Measurements from ENCODE around the gene CEP295NL.
"Not testable (repeated sequence)": the region's sequence is repeated elsewhere in the genome, so short reads cannot be mapped to it uniquely, and the experiment has no call there.

CEP295NL gene

DNA sequence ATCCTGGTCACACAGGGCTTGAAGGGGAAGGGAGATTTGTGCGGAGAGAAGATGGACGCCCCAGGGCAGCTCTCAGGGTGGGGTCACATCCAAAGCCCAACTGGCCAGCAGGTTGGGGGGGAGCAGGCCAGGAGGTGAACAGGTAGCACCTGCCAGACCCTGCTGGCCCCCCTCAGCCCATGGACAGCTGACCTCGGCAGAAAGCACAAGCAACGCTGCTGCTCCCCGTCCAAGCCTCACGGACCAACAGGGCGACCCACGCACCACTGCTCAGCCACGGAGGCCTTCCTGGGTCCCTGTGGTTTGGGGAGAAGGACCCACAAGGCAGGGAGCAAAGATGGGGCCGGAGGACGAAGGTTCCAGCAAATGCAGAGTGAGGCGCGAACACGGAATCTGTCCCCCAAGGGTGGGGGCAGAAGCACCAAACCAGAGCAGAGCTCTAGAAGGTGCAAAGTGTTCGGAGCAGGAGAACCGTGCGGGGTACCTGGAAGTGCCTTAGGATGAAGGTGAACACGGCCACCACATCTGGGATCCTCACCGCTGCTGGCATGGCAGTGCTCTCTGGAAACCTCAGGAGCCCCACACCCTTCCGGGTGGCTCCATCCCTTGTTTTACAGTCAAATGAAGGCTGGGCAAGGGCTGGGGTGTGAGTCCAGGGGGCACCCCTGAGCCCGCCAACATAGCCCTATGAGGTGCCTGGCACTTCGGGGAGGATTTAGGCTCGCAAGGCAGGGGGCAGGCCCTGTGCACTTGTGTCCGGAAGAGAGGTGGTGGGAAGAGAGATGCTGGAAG lies 17.9 kb downstream of the CEP295NL start:
- no peak for DNase-seq

DNA sequence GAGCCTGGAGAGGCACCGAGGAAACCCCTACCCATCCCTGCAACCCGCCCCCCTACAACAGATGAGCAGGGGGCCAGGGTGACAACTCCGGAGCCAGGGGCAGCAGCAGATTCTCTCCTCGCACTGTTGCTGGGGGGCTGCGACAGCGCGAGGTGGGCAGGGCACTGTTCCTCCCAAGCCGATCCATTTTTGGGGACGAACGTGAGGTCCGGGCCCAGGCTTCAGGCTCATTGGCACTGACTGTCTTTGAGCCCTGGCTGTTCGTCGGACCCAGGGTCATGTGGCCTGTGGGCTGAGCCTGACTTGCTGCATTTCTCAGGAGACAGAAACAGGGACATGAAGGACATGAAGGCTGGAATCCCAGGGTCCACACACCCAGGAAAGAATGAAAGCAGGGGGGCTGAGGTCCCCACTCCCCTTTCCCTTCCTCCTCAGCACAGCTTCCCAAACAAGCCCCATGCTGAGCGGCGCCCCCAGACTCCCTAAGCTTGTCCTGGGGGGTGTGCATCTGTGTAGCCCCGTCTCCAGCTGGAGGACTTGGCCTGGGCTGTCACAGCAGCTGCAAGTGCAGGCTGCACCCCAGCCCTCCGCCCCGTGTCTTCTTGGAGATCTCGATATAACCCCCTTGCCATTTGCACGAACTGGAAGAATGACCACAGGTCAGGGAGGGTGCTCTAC lies 18.7 kb downstream of the CEP295NL start:
- DNase-seq = no peak

DNA sequence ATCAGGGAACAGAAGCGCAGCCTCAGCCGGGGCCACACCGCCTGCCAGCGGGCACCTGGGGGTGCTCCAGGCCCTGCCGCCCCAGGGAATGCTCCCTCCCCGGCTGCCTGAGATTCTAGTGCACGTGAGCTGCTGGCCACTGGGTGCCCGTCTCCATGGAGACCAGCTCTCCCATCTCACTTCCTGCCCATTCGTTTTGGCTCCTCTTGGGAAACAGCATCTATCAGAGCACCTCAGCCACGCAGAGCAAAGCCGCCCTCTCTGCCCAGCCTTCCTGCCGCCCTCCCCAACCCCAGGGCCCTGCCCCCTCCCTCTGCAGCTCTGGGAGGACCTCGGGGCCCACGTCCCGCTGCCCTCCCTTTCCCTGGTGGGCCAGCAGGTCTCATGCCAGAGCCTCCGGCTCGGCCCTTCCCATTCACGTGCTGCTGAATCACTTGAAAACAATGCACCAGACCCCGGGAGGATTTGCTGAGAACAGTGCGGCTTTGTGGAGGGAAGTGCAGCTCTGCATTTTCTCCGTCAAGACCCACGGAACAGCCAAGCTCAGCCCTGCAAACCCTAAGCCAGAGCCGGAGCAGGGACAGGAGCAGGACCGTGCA lies 19.4 kb downstream of the CEP295NL start:
- peak; percentile 65 for DNase-seq

DNA sequence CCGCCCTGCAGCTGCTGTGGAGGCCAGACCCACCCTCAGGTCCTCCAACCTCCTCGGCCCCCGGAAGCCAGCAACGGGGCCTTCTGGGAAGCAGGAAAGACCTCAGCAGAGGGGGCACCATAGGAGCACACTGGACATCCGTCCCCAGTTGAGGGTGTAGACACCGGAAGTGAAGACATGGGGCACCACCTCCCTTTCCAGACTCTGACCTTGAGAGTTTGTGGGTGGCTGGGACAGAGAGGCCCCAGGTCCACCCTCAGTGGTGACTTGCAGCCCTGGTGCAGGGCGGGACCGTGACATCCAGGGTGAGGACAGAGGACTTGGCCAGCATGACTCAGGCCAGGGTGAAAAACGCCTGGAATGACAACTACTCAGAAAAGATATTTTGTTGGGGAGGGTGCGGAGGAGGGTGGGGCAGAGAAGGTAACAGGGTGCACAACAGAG lies 19.9 kb downstream of the CEP295NL start:
- DNase-seq = peak; percentile 84

DNA sequence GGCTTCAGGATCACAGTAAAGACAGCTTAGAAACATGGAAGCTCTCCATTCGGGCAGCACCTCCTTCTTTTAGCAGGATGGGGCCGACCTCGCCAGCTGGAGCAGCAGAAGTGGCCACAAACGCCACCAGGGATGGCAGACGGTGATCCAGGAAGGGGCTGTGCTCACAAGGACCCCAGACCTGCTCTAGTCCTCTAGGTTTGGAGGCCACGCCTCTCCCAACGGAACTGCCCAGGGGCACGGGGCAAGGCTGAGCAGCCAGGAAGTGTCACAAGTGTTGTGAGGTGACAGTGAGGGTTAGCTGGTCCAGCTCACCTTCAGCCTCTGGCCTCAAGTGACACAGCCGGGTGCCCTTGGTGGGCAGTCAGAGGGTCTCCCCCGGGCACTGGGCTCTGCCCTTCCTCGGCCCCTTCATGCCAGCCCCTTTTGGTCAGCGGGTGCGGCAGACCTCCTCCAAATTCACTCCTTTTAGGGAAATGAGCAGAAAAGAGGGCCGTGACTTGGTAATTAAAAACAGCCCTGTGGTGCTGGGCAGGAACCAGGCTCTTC lies 20.4 kb downstream of the CEP295NL start:
- DNase-seq = peak; percentile 66

DNA sequence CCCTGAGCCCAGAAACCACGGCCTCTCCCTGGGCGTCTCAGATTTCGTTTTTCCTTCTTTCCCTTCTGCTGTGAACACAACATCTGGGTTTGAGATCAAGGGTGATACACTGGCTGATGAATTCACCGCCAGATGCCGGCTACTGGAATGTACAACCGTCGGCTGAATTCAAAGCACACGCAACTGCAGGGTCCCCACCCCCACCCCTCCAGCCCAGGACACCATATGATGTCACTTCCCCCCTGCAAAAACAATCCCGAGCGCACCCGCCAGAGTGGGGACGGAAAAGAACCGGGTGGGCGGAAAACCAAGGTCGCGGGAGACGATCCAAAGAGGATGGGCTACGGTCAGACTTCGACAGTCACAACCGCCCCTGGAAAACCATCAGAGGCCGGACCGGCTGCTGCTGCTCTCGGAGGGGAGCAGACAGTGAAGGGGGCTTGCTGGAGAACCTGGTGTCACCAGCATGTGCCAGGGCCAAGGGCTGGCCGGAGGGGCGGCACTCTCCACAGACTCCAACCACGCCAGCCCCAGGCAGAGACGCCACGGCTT lies 23.3 kb downstream of the CEP295NL start:
- DNase-seq = peak; percentile 75

DNA sequence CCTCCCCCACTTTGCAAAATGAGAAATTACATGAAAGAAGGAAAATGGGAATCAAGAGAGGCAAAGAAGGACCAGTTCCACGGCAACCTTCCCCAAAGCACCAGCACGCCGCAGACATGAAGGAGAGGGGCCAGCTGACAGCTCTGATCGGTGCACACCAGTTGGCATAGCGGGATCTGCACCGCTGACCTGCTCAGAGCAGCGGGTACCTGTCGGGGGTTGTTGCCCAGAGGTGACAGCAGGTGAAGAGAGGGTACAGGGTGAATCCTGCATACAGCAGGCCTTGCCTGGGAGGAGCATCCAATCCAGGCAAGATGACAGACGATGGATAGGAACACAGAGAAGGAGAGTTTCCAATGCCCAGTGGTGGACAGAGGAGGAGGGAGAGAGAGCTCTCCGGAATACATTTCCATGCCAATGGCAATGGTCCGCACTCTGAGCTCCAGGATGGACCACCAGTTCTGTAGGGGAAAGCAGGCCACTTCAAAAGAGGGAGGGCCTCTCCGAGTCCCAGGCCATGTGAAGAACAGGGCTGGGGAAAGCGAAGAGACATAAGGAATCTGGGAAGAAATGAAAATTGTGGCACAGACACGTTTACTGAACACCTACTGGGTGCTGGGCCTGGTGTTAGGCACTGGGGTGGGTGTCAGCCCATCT lies 24.0 kb downstream of the CEP295NL start:
- no peak for DNase-seq

DNA sequence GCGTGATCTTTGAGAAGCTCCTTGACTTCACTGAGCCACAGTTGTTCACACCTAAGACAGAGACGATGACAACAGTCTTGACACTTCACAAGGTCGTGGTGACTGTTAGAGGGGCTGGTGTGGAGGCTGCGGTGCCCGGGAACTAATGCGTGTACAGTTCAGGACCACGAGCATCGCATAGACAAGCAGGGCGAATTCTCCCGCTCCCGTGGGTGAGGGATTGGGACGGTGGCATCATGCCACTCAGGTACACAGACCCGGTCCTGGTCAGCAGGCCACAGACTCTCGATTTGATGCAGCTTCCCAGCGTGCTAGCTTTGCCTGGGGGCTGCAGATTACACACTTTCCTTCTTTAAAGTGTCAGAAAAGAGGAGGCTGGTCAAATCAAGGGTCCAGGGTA lies 24.7 kb downstream of the CEP295NL start:
- no peak for DNase-seq

DNA sequence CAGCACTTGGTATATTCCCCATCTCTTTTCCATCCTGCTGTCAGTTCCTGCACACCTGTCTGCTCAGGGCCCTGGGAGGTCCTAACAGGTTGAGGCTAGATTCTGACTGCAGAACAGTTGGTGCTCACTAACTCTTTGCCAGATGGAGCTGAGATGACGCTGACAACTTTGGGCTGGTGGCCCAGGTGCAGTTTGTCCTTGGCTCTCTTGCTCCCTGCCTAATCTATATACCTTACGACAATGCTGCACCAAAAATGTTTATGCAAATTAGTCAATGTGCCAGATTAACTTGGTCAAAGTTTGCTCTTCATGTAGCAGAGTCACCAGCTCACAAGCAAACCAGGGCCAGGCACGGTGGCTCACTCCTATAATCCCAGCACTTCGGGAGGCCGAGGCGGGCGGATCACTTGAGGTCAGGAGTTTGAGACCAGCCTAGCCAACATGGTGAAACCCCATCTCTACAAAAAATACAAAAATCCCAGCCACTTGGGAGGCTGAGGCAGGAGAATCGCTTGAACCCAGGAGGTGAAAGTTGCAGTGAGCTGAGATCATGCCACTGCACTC lies 26.0 kb downstream of the CEP295NL start:
- DNase-seq = not testable (repeated sequence)

DNA sequence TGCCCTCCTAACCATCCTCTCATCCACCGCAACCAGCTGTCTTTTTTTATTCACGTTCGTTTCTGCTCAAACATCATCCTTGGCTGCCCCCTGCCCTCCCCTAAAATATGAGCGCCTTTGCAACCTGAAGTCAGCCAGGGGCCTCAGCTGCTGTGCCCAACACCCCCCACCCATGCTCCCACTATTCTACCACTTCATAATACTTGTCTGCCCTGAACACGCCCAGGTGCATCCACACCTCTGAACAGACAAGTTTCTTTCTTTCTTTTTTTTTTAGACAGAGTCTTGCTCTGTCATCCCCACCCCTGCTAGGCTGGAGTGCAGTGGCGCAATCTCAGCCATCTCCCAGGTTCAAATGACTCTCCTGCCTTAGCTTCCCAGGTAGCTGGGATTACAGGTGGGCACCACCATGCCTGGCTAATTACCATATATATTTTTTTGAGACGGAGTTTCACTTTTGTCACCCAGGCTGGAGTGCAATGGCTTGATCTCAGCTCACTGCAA lies 26.9 kb downstream of the CEP295NL start:
- DNase-seq = no peak

DNA sequence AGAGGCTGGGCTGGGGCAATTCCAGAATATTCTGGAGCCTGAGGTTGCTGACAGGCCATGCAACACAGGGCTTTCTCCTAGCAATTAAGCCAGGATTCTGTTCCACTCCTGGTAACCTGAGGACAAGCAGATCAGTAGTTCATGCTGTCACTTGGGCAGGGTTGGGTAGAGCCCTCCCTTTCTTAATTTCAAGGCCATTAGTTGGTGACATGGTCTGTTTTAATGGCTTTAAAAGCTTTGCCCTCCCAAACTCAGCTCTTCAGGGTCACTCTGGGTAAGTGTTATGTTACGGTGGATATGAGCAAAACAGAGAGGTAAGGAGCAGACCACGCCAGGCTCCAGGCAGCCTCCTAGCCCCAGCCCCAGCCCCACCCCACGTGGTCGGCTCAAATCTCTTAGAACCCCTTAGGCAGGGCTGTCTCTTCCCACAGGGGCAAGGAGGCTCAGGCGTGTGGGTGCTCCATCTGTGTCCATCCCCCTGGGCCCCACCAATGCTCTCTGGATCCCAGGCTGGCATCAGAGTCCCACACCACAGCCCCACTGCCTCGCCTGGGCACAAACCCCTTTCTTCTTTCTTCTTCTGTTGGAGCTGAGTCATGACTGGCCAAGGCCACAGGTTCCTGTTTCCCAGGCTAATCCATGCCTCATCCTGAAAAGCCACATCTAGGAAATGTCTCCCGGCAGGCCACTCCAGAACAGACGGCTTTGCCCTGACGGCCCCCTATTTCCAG lies 27.5 kb downstream of the CEP295NL start:
- DNase-seq = peak; percentile 18

DNA sequence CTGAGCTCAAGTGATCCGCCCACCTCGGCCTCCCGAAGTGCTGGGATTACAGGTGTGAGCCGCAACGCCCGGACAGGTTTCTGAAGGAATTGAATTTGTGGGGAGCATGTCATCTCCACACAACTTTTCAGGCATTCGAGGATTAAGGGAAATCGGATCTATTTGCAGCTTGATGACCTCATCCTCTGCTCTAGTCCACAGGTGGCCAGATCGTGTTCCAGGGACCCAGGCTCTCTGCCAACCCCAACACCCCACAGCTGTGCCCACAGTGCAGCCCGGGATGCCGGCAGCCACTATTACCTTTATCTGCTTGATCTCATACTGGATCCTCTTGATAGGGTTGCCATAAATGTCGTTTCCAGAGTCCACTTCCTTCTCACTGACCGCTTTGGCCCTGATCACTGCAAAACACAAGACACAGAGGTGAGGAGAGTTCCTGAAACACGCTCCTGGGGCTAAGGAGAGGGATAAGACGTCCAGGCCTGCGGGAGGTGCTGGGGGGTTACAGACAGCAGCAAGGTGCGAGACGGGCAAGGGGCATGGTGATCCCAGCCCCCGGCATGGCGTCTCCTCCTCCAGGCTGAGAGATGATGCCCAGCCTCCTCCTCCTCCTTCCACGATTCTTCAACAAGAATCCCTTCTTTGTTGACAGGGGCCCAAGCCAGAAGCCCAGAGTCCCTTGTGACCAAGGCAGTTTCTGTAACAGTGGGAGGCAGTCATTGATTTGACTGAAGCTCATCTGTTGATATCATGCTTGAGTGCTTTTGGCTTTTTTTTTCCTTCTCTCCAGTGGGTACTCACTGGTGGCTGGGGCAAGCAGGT lies 29.3 kb downstream of the CEP295NL start:
- peak; percentile 64 for DNase-seq

DNA sequence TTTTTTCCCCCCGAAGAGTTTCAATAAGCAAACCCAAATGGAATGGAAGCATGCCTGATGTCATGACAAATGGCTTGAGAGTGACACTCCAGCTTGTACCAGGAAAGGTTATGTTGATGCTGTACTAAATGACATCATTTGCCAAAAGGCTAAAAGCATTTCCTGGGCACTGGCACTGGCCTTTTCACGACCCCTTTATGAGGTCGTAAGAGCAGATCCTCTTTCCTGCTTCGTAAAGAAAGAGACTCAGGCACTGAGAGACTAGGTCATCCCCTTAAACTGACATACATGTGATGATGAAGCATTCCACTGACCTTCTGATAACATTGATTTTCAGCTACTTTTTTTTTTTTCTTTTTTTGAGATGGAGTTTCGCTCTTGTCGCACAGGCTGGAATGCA lies 30.5 kb downstream of the CEP295NL start:
- DNase-seq = no peak

DNA sequence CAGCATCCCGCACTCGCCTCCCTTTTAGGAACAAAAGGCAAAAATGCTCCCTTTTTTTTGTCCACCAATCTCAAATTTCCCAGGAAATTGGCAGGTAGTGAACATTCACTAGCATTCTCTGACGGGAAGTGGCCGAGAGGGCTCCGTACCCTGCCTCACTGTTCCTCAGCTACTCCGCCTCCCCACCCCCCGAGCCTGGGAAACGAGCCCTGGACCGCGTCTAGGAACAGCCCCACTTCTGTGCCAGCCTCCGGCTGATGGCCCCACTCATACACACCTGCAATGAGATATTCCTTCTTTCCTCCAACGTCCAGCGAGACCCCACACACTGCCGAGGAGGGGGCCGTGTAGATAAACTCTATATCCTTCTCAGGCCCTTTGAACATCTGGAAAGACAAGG lies 32.4 kb downstream of the CEP295NL start:
- no peak for DNase-seq

DNA sequence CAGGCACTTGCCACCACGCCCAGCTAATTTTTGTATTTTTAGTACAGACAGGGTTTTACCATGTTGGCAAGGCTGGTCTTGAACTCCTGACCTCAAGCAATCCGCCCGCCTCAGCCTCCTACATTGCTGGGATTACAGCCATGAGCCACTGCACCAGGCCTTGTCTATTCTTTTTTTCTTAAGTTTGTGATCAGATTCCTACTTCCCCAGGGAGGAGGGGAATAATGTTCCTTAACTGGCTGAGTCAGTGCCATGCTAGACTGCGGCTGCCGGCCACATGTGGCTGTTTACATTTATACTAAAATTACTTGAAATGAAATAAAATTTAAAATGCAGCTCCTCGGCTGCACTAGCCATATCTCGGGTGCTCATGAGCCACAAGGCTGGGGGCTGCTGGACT lies 34.6 kb downstream of the CEP295NL start:
- DNase-seq = no peak

DNA sequence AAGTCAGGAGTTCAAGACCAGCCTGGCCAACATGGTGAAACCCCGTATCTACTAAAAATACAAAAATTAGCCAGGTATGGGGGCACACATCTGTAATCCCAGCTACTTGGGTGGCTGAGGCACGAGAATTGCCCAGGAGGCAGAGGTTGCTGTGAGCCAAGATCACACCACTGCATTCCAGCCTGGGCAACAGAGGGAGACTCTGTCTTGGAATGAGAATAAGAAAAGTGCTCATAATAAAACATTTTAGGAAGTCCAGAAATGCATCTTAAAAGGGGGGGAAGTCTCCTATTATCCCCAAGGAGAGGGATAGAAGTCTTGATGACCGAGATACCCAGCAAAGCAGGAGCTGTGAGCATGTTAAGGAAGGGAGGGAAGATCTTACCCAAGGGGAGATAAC lies 36.0 kb downstream of the CEP295NL start:
- DNase-seq = not testable (repeated sequence)

DNA sequence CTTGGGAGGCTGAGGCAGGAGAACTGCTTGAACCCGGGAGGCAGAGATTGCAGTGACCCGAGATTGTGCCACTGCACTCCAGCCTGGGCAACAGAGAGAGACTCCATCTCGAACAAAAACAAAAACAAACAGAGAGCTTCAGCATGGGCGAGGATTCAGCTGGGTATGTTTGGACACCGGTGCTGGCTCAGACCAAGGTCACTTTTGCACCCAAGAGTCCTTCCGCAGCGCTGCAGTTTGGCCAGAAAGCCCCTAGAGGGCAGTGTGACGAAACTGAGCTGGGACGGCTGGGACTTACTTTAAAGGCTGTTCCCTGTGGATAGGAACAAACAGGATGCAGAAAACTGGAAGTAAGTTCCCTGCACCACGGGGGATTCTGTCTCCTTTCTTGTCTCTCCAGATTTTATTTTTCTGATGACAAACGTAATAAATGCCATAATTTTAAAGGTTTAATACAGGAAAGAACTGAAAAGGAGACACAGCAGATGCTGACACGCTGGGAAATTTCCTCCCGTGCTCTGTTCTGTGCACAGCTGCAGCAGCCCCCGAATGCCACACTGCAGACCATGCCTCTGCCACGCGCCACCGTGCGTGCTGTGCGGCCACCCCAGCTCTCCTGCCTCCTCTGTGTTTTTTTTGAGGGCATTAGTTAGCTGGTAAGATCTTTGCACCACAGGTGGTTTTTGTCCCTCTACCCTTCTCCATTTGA lies 37.2 kb downstream of the CEP295NL start:
- peak; percentile 76 for DNase-seq

DNA sequence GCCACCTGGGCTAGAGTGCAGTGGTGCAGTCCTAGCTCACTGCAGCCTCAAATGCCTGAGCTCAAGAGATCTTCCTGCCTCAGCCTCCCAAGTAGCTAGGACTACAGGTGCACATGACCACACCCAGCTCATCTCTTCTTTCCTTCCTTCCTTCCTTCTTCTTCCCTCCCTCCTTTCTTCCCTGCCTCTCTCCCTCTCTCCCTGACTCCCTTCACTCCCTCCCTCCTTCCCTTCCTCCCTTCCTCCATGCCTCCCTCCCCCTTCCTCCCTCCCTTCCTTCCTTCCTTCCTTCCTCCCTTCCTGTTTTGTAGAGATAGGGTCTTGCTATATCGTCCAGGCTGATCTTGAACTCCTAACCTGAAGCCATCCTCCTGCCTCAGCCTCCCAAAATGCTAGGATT lies 38.9 kb downstream of the CEP295NL start:
- no peak for DNase-seq

DNA sequence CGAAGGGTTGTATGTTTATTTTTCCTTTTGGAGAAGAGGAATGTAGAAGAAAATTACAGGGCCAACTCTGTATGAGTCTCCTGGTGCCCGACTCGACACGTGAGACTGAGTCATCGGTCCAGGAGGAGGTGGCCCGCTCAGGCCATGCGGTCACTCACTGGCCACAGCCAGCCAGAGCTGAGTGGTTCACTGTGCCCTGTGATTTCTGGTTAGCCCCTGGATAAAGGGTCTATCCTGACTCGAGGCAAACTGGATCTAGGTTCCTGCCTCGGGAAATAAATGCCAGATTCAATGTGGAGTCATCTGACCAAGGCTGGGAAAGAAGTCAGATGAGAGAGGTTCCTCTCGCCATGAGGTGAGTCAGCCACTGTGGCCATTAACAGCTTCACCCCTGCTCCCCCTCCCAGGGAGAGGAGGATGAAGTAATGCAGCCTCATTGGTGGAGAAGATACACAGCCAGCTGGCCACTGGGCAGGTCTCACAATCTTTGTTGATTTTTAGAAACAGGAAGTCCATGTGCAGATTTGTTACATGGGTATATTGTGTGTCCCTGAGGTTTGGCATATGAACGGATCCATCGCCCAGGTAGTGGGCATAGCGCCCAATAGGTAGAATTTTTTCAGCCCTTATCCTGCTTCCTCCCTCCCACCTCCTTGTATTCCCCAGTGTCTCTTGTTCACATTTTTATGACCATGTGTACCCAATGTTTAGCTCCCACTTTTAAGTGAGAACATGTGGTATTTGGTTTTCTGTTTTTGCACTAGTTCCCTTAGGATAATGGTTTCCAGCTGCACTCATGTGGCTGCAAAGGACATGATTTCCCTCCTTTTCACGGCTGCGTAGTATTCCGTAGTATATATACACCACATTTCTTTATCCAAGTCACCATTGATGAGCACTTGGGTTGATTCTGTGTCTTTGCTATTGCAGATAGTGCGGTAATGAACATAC lies 40.7 kb downstream of the CEP295NL start:
- DNase-seq = no peak

All from hematopoietic multipotent progenitor cell treated with erythropoietin and hydrocortisone succinate and interleukin-3 and kit ligand, for 4 days (in vitro differentiated cells).